Measurements from ENCODE around the gene DNAJB11. TPM values are rescaled to one million over a fixed set of nuclear protein-coding genes. Genes with fewer than 3 reads are reported as not detected.

DNAJB11 gene
- total RNA-seq, 1 donor from 2014 or later, result 84.3 TPM

DNA sequence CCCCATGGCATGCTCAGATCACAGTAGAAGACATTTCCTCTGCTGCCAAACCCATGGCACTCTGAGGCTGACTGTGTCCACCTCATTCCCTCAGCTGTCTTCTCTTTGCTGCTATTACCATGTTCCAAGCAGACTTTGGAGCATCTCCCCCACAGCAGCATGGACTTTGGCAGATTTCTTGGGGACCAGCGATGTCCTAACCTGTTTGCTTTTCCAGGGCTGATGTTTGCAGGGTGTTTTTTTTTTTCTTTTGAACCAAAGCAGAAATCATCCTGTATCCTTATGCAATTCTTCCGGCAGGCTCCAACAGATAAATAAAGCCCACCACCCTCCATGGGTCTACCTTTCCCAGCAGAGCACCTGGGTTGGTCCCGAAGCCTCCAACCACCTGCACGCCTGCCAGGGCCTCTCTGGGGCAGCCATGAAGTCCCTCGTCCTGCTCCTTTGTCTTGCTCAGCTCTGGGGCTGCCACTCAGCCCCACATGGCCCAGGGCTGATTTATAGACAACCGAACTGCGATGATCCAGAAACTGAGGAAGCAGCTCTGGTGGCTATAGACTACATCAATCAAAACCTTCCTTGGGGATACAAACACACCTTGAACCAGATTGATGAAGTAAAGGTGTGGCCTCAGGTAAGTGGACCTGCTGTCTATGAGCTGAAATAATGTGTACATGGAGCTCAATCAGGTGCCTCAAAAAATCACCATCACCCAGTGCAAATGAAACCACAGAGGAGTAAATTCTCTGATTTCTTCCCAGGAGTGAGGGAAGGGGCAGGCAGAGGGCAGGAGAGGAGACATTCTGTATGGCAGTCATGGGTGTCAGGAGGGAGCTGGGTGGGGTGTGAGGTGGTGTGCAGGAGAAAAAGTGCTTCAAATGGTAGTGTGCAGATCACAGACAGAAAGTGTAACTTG, 42.5 kb downstream of the DNAJB11 start, which contains the start of gene AHSG:
Gene AHSG (plus strand): TSS at position 340 of the 916 bp plus-strand sequence. CDS start 82 bp downstream, at position 422.
- Mint-ChIP-seq H3K27me3 (ENCODE audit: low read depth, unreplicated experiment) (peaks cover 35% of the 10 kb centered on the region), H3K4me3 (ENCODE audit: unreplicated experiment) (no peak within 1 kb of the TSS), H3K36me3 (ENCODE audit: low read depth, unreplicated experiment) (no peaks in the 10 kb centered on the region), H3K27ac (ENCODE audit: unreplicated experiment) (no peak within 1 kb of the TSS), H3K4me1 (ENCODE audit: low read depth, unreplicated experiment) (peaks cover 4% of the 10 kb centered on the region), H3K9me3 (ENCODE audit: unreplicated experiment) (no peaks in the 10 kb centered on the region)
- Histone ChIP-seq H3K4me1 (ENCODE audit: insufficient read depth, low read length) (peaks cover 5% of the 10 kb centered on the region), H3K79me2 (ENCODE audit: insufficient read depth, low read length) (no peaks in the 10 kb centered on the region), H3K4me3 (ENCODE audit: insufficient read depth, low read depth, low read length) (no peak within 1 kb of the TSS), H3K9ac (ENCODE audit: low read length) (no peak within 1 kb of the TSS), H3K27ac (ENCODE audit: low read depth, low read length) (no peak within 1 kb of the TSS), H4K20me1 (ENCODE audit: insufficient read depth, low read length) (no peaks in the 10 kb centered on the region), H3K36me3 (ENCODE audit: insufficient read depth, low read length) (no peaks in the 10 kb centered on the region), H3K27me3 (ENCODE audit: insufficient read depth, low read length) (peaks cover 11% of the 10 kb centered on the region), H3K9me3 (ENCODE audit: insufficient read depth, low read depth, low read length) (no peaks in the 10 kb centered on the region), H3K4me2 (ENCODE audit: low read length) (no peak within 1 kb of the TSS), H2AFZ (ENCODE audit: low read depth, low read length) (no peak within 1 kb of the TSS)
- DNase-seq (ENCODE audit: low read depth) (no peak), FAIRE-seq (no peak)
- no peak for TF ChIP-seq EZH2 (IDR thresholded peaks at IDR 0.05; ENCODE audit: insufficient read depth, low read length)
- TF ChIP-seq, protein P1, sequence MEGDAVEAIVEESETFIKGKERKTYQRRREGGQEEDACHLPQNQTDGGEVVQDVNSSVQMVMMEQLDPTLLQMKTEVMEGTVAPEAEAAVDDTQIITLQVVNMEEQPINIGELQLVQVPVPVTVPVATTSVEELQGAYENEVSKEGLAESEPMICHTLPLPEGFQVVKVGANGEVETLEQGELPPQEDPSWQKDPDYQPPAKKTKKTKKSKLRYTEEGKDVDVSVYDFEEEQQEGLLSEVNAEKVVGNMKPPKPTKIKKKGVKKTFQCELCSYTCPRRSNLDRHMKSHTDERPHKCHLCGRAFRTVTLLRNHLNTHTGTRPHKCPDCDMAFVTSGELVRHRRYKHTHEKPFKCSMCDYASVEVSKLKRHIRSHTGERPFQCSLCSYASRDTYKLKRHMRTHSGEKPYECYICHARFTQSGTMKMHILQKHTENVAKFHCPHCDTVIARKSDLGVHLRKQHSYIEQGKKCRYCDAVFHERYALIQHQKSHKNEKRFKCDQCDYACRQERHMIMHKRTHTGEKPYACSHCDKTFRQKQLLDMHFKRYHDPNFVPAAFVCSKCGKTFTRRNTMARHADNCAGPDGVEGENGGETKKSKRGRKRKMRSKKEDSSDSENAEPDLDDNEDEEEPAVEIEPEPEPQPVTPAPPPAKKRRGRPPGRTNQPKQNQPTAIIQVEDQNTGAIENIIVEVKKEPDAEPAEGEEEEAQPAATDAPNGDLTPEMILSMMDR (IDR thresholded peaks at IDR 0.05; ENCODE audit: insufficient read depth, low read depth, low read length), result no peak

DNA sequence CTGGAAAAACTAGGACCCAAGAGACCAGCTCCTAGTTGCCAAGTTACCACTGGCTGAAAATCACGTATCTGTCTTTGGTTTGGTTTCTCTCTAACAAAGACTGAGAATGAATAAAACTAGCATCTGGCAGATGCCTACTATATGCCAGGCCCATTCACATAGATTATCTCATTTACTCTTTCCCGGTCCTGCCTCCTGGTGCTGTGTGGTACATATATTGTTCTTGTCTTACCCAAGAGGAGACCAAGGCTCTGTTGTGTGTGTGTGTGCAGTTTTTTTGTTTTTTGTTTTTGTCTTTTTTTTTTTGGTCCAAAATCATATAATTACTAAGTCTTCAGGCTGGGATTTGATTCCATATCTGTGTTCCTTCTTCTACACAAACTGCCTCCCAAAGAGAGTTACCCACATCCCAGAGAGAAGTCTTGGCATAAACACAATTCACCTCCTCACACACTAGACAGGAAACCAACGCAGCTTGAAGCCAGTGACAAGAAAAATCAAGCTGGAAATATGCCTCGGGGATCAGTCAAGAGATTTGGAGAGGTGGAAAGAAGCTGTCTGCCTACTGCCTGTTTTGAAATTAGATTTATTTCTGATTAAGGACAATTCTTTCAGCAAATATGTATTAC, 43.2 kb downstream of the DNAJB11 start:
- Mint-ChIP-seq H3K36me3 (ENCODE audit: low read depth, unreplicated experiment) (no peaks in the 10 kb centered on the region), H3K4me3 (ENCODE audit: unreplicated experiment) (no peak overlapping the region), H3K4me1 (ENCODE audit: low read depth, unreplicated experiment) (peaks cover 4% of the 10 kb centered on the region), H3K27ac (ENCODE audit: unreplicated experiment) (no peak overlapping the region), H3K9me3 (ENCODE audit: unreplicated experiment) (no peaks in the 10 kb centered on the region), H3K27me3 (ENCODE audit: low read depth, unreplicated experiment) (peaks cover 41% of the 10 kb centered on the region)
- Histone ChIP-seq H3K4me3 (ENCODE audit: insufficient read depth, low read depth, low read length) (no peak overlapping the region), H3K4me2 (ENCODE audit: low read length) (no peak overlapping the region), H3K36me3 (ENCODE audit: insufficient read depth, low read length) (no peaks in the 10 kb centered on the region), H3K27ac (ENCODE audit: low read depth, low read length) (no peak overlapping the region), H3K27me3 (ENCODE audit: insufficient read depth, low read length) (peaks cover 11% of the 10 kb centered on the region), H3K79me2 (ENCODE audit: insufficient read depth, low read length) (no peaks in the 10 kb centered on the region), H3K4me1 (ENCODE audit: insufficient read depth, low read length) (peaks cover 5% of the 10 kb centered on the region), H3K9ac (ENCODE audit: low read length) (no peak overlapping the region), H4K20me1 (ENCODE audit: insufficient read depth, low read length) (no peaks in the 10 kb centered on the region), H2AFZ (ENCODE audit: low read depth, low read length) (no peak overlapping the region), H3K9me3 (ENCODE audit: insufficient read depth, low read depth, low read length) (no peaks in the 10 kb centered on the region)
- DNase-seq (ENCODE audit: low read depth), result no peak
- TF ChIP-seq, protein P1 (IDR thresholded peaks at IDR 0.05; ENCODE audit: insufficient read depth, low read depth, low read length), result no peak
- TF ChIP-seq EZH2 (IDR thresholded peaks at IDR 0.05; ENCODE audit: insufficient read depth, low read length), result no peak
- FAIRE-seq, result no peak

All from astrocyte (in vitro differentiated cells and primary cell).